Cardiac fibroblast (primary cell): ENCODE data around the gene ZFYVE16.
"Not testable (repeated sequence)": the region's sequence is repeated elsewhere in the genome, so short reads cannot be mapped to it uniquely, and the experiment has no call there.

Experiments
- DNase-seq, 2 donors: peaks; one replicate each; pipeline versions ENCODE4 v3.0.0 to v3.0.0-alpha.2; 2010; ENCODE audit warnings: low read depth in 2 of 2
- H3K4me3 ChIP-seq, 2 donors: replicated peaks in 1 of 2; 1 replicate in 1 of 2; 2 replicates in 1 of 2; pipeline ENCODE4 v1.5.1; 2011; ENCODE audit warnings: low read depth in 2 of 2, low read length in 2 of 2, mild to moderate bottlenecking in 2 of 2, moderate library complexity in 1 of 2
- CTCF ChIP-seq: IDR thresholded peaks from one replicate; pipeline ENCODE4 v1.5.1; 2011; ENCODE audit warnings: low read depth, mild to moderate bottlenecking, low read length, inconsistent platforms

ZFYVE16 gene

DNA sequence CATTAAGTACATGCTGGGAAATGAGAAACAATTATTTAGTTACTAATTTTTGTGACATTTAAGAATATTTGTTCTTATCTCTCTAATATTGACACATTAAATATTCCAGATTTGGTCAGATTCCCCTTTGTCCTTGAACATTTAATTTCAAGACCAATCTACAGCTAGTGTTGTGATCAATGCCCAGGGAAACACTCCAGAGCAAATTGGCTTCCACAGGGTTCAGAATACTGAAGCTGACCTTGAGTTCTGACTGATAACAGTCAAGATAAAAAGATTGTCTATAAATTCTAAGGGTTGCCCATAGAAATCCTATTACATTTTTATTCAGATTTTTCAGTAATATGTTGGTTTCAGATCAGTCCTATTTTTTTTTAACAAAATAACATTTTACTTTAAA is 31.3 kb downstream of the ZFYVE16 start:
- H3K4me3 ChIP-seq, result no peak overlapping the region
- TF ChIP-seq CTCF, result no peak
- DNase-seq, result no peak

GRCh38 chr5:80442742-80443141 is 34.9 kb downstream of the ZFYVE16 start:
- no peak overlapping the region for H3K4me3 ChIP-seq
- TF ChIP-seq CTCF, result no peak
- no peak for DNase-seq

DNA sequence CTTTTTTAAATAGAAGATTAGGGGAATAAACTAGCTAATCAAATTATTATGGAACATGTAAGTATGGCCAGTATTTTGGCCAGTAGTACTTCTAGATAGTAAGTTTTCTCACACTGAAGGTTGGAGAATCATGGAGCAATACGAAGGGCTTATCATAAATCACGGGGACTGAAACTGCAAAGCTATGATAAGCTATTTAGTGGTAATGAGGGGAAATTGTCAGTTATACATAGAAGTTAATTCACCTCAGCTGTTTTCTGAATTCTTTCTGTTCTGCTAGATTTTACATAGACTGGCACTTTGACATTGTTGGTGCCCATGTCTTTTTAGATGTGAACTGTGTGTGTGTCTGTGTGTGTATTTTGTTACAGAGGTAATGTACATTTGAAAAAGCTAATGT is 45.5 kb downstream of the ZFYVE16 start:
- DNase-seq, result no peak
- no peak for TF ChIP-seq CTCF
- no peak overlapping the region for H3K4me3 ChIP-seq

DNA sequence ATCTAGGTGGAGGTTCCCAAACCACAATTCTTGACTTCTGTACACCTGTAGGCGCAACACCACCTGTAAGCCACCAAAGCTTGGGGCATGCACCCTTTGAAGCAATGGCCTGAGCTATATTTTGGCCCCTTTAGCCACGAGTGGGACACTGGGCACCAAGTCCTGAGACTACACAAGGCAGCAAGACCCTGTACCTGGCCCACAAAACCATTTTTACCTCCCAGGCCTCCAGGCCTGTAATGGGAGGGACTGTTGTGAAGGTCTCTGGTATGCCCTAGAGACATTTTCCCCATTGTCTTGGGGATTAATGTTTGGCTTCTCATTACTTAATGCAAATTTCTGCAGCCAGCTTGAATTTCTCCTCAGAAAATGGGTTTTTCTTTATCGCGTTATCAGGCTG is 55.4 kb downstream of the ZFYVE16 start:
- H3K4me3 ChIP-seq, result no peak overlapping the region
- no peak for TF ChIP-seq CTCF
- no peak for DNase-seq

GRCh38 chr5:80466669-80467485 is 59.0 kb downstream of the ZFYVE16 start:
- no peak for TF ChIP-seq CTCF
- H3K4me3 ChIP-seq, result no peak overlapping the region
- DNase-seq, result peak; percentile 73 to 82

- DNase-seq, result no peak
- no peak overlapping the region for H3K4me3 ChIP-seq
- TF ChIP-seq CTCF, result no peak
Observed at GRCh38 chr5:80468131-80468530, 60.3 kb downstream of the ZFYVE16 start.

DNA sequence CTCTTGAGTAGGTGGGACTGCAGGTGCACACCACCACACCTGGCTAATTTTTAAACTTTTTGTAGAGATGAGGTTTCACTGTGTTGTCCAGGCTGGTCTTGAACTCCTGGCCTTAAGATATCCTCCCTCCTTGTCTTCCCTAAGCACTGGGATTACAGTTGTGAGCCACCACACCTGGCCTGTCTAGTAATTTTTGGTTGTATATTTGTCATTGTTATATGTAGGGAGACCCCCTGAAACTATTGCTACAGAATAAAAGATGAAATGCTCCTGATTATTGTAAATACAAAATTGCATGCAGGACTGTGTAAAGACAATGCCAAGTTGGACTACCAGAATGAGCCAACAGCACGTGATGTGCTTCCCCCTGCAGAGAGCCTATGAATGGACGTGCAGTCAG is 62.8 kb downstream of the ZFYVE16 start:
- DNase-seq, result not testable (repeated sequence)

More for the DNA sequence above, 62.8 kb downstream of the ZFYVE16 start:
- H3K4me3 ChIP-seq, result not testable (repeated sequence)
